AG04450 (cell line): Measurements from ENCODE around the gene IRAG1. TPM values are rescaled to one million over a fixed set of nuclear protein-coding genes. Genes with fewer than 3 reads are reported as not detected.

ENCODE experiments used
- CTCF ChIA-PET: fragments of 300-600, 350-600 bp; formaldehyde crosslinking; extraction: SDS; loops from one replicate; lab custom pipeline; 2022; ENCODE audit warnings: antibody characterized with exemption, inconsistent platforms; lab: Charles Lee
- POLR2A ChIA-PET: fragments of 350-600 bp; formaldehyde crosslinking; extraction: SDS; loops from one replicate; lab custom pipeline; 2021; ENCODE audit warnings: antibody characterized with exemption, inconsistent platforms; lab: Yijun Ruan, JAX
- DNase-seq: peaks from one replicate; pipeline ENCODE4 v3.0.0-alpha.2; 2011; ENCODE audit warnings: low read depth, low spot score
- H3K27ac ChIP-seq: one replicate; pipeline ENCODE4 v1.5.1; 2012; ENCODE audit warnings: low read depth, low read length, control low read depth
- H3K27me3 ChIP-seq: one replicate; pipeline ENCODE4 v1.6.0; 2012; ENCODE audit warnings: low read length; ENCODE audit not compliant: control insufficient read depth, insufficient read depth
- H3K4me3 ChIP-seq: 2 replicates; pipeline ENCODE4 v1.5.1; 2011; ENCODE audit warnings: mild to moderate bottlenecking, low read depth, low read length, control low read depth
- H3K9me3 ChIP-seq: 2 replicates; pipeline ENCODE4 v1.5.1; 2012; ENCODE audit warnings: low read length; ENCODE audit not compliant: control insufficient read depth, insufficient read depth
- polyA plus RNA-seq: library from polyadenylated mRNA; depleted of rRNA; stranded (reverse); fragments of >200 nt; gene quantifications from 2 replicates; pipeline ENCODE4 v1.2.3, GENCODE V29; 2011
- TF ChIP-seq, protein P1 (sequence below): IDR thresholded peaks from 2 replicates; pipeline ENCODE4 v1.5.1; 2011; ENCODE audit warnings: low read depth, low read length, control low read depth, inconsistent platforms

IRAG1 gene
- polyA plus RNA-seq, 1 experiment: 60.3 TPM

- TF ChIP-seq, protein P1, sequence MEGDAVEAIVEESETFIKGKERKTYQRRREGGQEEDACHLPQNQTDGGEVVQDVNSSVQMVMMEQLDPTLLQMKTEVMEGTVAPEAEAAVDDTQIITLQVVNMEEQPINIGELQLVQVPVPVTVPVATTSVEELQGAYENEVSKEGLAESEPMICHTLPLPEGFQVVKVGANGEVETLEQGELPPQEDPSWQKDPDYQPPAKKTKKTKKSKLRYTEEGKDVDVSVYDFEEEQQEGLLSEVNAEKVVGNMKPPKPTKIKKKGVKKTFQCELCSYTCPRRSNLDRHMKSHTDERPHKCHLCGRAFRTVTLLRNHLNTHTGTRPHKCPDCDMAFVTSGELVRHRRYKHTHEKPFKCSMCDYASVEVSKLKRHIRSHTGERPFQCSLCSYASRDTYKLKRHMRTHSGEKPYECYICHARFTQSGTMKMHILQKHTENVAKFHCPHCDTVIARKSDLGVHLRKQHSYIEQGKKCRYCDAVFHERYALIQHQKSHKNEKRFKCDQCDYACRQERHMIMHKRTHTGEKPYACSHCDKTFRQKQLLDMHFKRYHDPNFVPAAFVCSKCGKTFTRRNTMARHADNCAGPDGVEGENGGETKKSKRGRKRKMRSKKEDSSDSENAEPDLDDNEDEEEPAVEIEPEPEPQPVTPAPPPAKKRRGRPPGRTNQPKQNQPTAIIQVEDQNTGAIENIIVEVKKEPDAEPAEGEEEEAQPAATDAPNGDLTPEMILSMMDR: no peak
- POLR2A ChIA-PET: interaction anchor here (0.7 to 2.6 kb wide), 3 partner anchors 12 to 49 kb away, joined by 3 to 9 read pairs (median 3); partner anchors contain the start of gene IRAG1
These were observed 13.9 kb downstream of the IRAG1 start for GRCh38 chr11:10679644-10680043.

GRCh38 chr11:10678101-10678500, 15.5 kb downstream of the IRAG1 start:
- Histone ChIP-seq H3K4me3 (no peak overlapping the region), H3K9me3 (no peaks in the 10 kb centered on the region), H3K27ac (no peak overlapping the region), H3K27me3 (no peaks in the 10 kb centered on the region)
- ChIA-PET POLR2A (interaction anchor here (2.6 kb wide), 1 partner anchor 15 kb away, joined by 9 read pairs; the partner anchor contains the start of gene IRAG1), CTCF (interaction anchor here (1.5 kb wide), 1 partner anchor 23 kb away, joined by 5 read pairs; no protein-coding TSS in a partner anchor)
- TF ChIP-seq, protein P1: no peak
- no peak for DNase-seq

More at GRCh38 chr11:10679644-10680043, 13.9 kb downstream of the IRAG1 start:
- H3K27me3 ChIP-seq: no peaks in the 10 kb centered on the region
- DNase-seq: no peak
- no peaks in the 10 kb centered on the region for H3K9me3 ChIP-seq
- no peak overlapping the region for H3K27ac ChIP-seq
- H3K4me3 ChIP-seq: no peak overlapping the region
- CTCF ChIA-PET: no interaction called here

GRCh38 chr11:10676919-10677318, 16.6 kb downstream of the IRAG1 start:
- no peak for DNase-seq
- ChIA-PET POLR2A (interaction anchor here (0.7 to 1.0 kb wide), 2 partner anchors 11 to 30 kb away, joined by 3 read pairs; no protein-coding TSS in a partner anchor), CTCF (no interaction called here)
- Histone ChIP-seq H3K9me3 (no peaks in the 10 kb centered on the region), H3K27me3 (no peaks in the 10 kb centered on the region), H3K4me3 (no peak overlapping the region), H3K27ac (no peak overlapping the region)
- TF ChIP-seq, protein P1: no peak

DNA sequence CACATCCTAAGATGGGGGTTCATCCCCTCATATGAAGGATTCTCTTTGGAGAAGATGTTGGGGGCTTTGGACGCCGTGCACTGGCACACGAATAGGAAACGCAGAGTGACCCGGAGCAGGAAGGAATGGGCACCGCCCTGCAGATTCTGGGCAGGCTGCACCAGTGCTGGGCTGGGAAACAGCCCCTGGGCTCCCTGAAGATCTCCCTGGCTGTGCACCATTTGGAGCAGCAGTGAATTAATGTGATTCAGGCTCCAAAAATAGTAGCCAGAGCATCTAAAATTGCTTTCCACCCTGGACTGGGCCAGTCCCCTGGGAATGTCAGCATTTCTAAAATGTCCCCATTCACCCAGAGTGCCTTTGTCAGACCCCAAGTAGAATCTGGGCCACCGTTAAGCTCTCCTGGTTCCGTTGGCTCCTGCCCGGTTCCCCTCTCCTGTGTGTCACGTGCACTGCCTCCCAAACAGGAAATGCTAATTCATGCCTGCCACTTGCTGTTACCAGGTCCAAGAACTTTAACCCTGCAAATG, 18.6 kb downstream of the IRAG1 start:
- TF ChIP-seq, protein P1: no peak
- ChIA-PET POLR2A (interaction anchor here (1.0 kb wide), 1 partner anchor 18 kb away, joined by 3 read pairs; the partner anchor contains the start of gene IRAG1), CTCF (no interaction called here)

GRCh38 chr11:10674440-10674855, 19.1 kb downstream of the IRAG1 start:
- CTCF ChIA-PET: no interaction called here
- Histone ChIP-seq H3K9me3 (no peaks in the 10 kb centered on the region), H3K27ac (peak overlapping the region; percentile 33), H3K27me3 (no peaks in the 10 kb centered on the region), H3K4me3 (no peak overlapping the region)
- POLR2A ChIA-PET: interaction anchor here (0.8 to 1.2 kb wide), 4 partner anchors 19 to 220 kb away, joined by 3 to 8 read pairs (median 4); partner anchors contain the start of genes AMPD3 and IRAG1
- TF ChIP-seq, protein P1: no peak
- DNase-seq: no peak

More for the DNA sequence above, 18.6 kb downstream of the IRAG1 start:
- H3K27me3 ChIP-seq: no peaks in the 10 kb centered on the region
- no peak overlapping the region for H3K4me3 ChIP-seq
- no peaks in the 10 kb centered on the region for H3K9me3 ChIP-seq
- H3K27ac ChIP-seq: no peak overlapping the region
- DNase-seq: no peak
